Lung (tissue), 11 donors: ENCODE results near the gene ARHGAP11B.
"Not testable (repeated sequence)": the region's sequence is repeated elsewhere in the genome, so short reads cannot be mapped to it uniquely, and the experiment has no call there.

Experiments
- ATAC-seq: fragments of 200-7000 bp; cut with Tn5 transposase; one replicate; pipeline ENCODE4 v1.9.1; 2020; ENCODE audit warnings: moderate number of reproducible peaks; ENCODE audit not compliant: insufficient read depth, low FRiP score
- DNase-seq, 3 donors: peaks; one replicate each; pipeline ENCODE4 v3.0.0-alpha.2; 2013 to 2017
- H3K27ac ChIP-seq, 2 donors: one replicate each; pipeline ENCODE4 v1.5.1; 2013; ENCODE audit warnings: mild to moderate bottlenecking in 2 of 2, moderate library complexity in 2 of 2, control low read depth in 1 of 2, inconsistent platforms in 1 of 2, low read depth in 1 of 2, low read length in 1 of 2
- H3K27me3 ChIP-seq, 3 donors: one replicate each; pipeline ENCODE4 v1.5.1; 2013; ENCODE audit warnings: low read length in 2 of 3; ENCODE audit not compliant: control insufficient read depth in 3 of 3, insufficient read depth in 3 of 3
- H3K36me3 ChIP-seq, 4 donors: one replicate each; pipeline ENCODE4 v1.5.1; 2013; ENCODE audit warnings: low read length in 4 of 4, mild to moderate bottlenecking in 1 of 4, moderate library complexity in 1 of 4; ENCODE audit not compliant: control insufficient read depth in 4 of 4, insufficient read depth in 4 of 4
- H3K4me1 ChIP-seq, 5 donors: one replicate each; pipeline ENCODE4 v1.5.1; 2013; ENCODE audit warnings: low read length in 5 of 5, mild to moderate bottlenecking in 2 of 5, moderate library complexity in 1 of 5; ENCODE audit not compliant: control insufficient read depth in 5 of 5, insufficient read depth in 5 of 5
- H3K4me3 ChIP-seq: one replicate; pipeline ENCODE4 v1.5.1; 2013; ENCODE audit warnings: mild to moderate bottlenecking, control low read depth, moderate library complexity
- H3K9ac ChIP-seq, 2 donors: one replicate each; pipeline ENCODE4 v1.5.1; 2013; ENCODE audit warnings: low read length in 2 of 2, control low read depth in 1 of 2; ENCODE audit not compliant: insufficient read depth in 1 of 2
- H3K9me3 ChIP-seq, 4 donors: one replicate each; pipeline ENCODE4 v1.5.1; 2013; ENCODE audit warnings: low read length in 3 of 4, mild to moderate bottlenecking in 1 of 4, moderate library complexity in 1 of 4; ENCODE audit not compliant: control insufficient read depth in 4 of 4, insufficient read depth in 3 of 4
- CTCF ChIP-seq: IDR thresholded peaks from 2 replicates; pipeline ENCODE4 v1.5.1; 2012; ENCODE audit warnings: mild to moderate bottlenecking; ENCODE audit errors: control extremely low read depth, extremely low read depth
- WGBS, 2 donors: extraction: QIAGEN DNeasy Blood & Tissue Kit; methylation state at CpG; one replicate each; pipeline ENCODE4 v1.1.7; 2013; 5-methylcytosine and 5-hydroxymethylcytosine counted together
- donor health status: control.
- donor health status: control.
- donor health status: Bipolar disorder and iron deficiency.
- donor health status: healthy.
- donor health status: DM: yes; HTN: yes; CAD: no.

Gene ARHGAP11B

GRCh38 chr15:30626632-30627031, 704 bp downstream of the ARHGAP11B start:
- peak in 1 of 3 donors; percentile 11 for DNase-seq
- not testable (repeated sequence) for H3K27ac ChIP-seq, ATAC-seq

GRCh38 chr15:30650012-30650929, 24.3 kb downstream of the ARHGAP11B start:
- no peak overlapping the region for H3K4me3 ChIP-seq
- H3K27me3 ChIP-seq = no peaks in the 10 kb centered on the region
- no peak for TF ChIP-seq CTCF
- no peak overlapping the region for H3K27ac ChIP-seq
- no peak overlapping the region for H3K9ac ChIP-seq
- H3K36me3 ChIP-seq = peaks cover 0 to 2% (median 0%) of the 10 kb centered on the region in 4 donors
- 61 to 76% methylated on average over 5 of the region's 5 CpGs for WGBS, 2 donors
- no peaks in the 10 kb centered on the region for H3K4me1 ChIP-seq
- no peaks in the 10 kb centered on the region for H3K9me3 ChIP-seq
- ATAC-seq (no peak), DNase-seq (no peak)

More at GRCh38 chr15:30626632-30627031, 704 bp downstream of the ARHGAP11B start:
- H3K27me3 ChIP-seq, H3K36me3 ChIP-seq, H3K4me1 ChIP-seq, H3K4me3 ChIP-seq, H3K9me3 ChIP-seq: not testable (repeated sequence)
- WGBS, 2 donors = 0 to 2% methylated on average over 8 to 15 of the region's 20 CpGs
- peak overlapping the region; percentile 55 to 88 for H3K9ac ChIP-seq

- DNase-seq = peak in 2 of 3 donors; percentile 39 to 43
- not testable (repeated sequence) for H3K27ac ChIP-seq, H3K9ac ChIP-seq, H3K36me3 ChIP-seq, H3K27me3 ChIP-seq, ATAC-seq, H3K9me3 ChIP-seq, H3K4me1 ChIP-seq, H3K4me3 ChIP-seq
- WGBS, 2 donors = 81 to 86% methylated on average over 1 of the region's 1 CpG
Measured at GRCh38 chr15:30661154-30661553, 35.2 kb downstream of the ARHGAP11B start.

GRCh38 chr15:30669621-30670020, 43.7 kb downstream of the ARHGAP11B start:
- not testable (repeated sequence) for ATAC-seq, H3K9ac ChIP-seq, H3K9me3 ChIP-seq, H3K36me3 ChIP-seq, H3K27ac ChIP-seq, H3K27me3 ChIP-seq, H3K4me1 ChIP-seq, H3K4me3 ChIP-seq
- WGBS, 2 donors = 91 to 96% methylated on average over 4 of the region's 4 CpGs
- DNase-seq = peak in 1 of 3 donors; percentile 5

GRCh38 chr15:30670056-30670455, 44.1 kb downstream of the ARHGAP11B start:
- peaks cover 0 to 2% (median 0%) of the 10 kb centered on the region in 4 donors for H3K36me3 ChIP-seq
- no peaks in the 10 kb centered on the region for H3K4me1 ChIP-seq
- DNase-seq = peak in 2 of 3 donors; percentile 19 to 33
- no peak overlapping the region for H3K9ac ChIP-seq
- no peak overlapping the region for H3K4me3 ChIP-seq
- no peak for ATAC-seq
- no peaks in the 10 kb centered on the region for H3K27me3 ChIP-seq
- H3K27ac ChIP-seq = no peak overlapping the region
- WGBS, 2 donors = 64% methylated on average over 2 of the region's 2 CpGs
- no peak for TF ChIP-seq CTCF
- H3K9me3 ChIP-seq = no peaks in the 10 kb centered on the region
